Prostate gland (tissue), 2 donors: ENCODE measurements around the gene SIPA1L3. TPM values are rescaled to one million over a fixed set of nuclear protein-coding genes. Genes with fewer than 3 reads are reported as not detected.

Source experiments
- DNase-seq: peaks from one replicate; pipeline ENCODE4 v3.0.0-alpha.2; 2019; ENCODE audit warnings: low spot score
- H3K27ac ChIP-seq, 2 donors: fragments of 200-600 bp; sonication (generic); 2 replicates each; pipeline ENCODE4 v1.5.1; 2017 to 2019
- H3K27me3 ChIP-seq: fragments of 200-600 bp; sonication (generic); replicated peaks from 2 replicates; pipeline ENCODE4 v1.5.1; 2019; ENCODE audit not compliant: insufficient read depth
- H3K36me3 ChIP-seq, 2 donors: fragments of 200-600 bp; sonication (generic); 1 replicate in 1 of 2; 2 replicates in 1 of 2; pipeline versions ENCODE4 v1.5.1 to v1.8.1; 2017 to 2019
- H3K4me1 ChIP-seq: fragments of 200-600 bp; sonication (generic); replicated peaks from 2 replicates; pipeline ENCODE4 v1.5.1; 2019
- H3K4me3 ChIP-seq, 2 donors: fragments of 200-600 bp; sonication (generic); 2 replicates each; pipeline ENCODE4 v1.5.1; 2017 to 2019
- H3K9me3 ChIP-seq: fragments of 200-600 bp; sonication (generic); 2 replicates; pipeline ENCODE4 v1.5.1; 2017
- POLR2A ChIP-seq: fragments of 450-650 bp; IDR thresholded peaks from one replicate; pipeline ENCODE4 v1.6.1; 2016; ENCODE audit warnings: antibody characterized with exemption, mild to moderate bottlenecking
- POLR2AphosphoS5 ChIP-seq: sonication (generic); formaldehyde crosslinking; IDR thresholded peaks from one replicate; pipeline ENCODE4 v1.6.1; 2017; ENCODE audit warnings: antibody characterized with exemption
- WGBS: methylation state at CpG from one replicate; pipeline ENCODE4 v1.1.5; 2018; 5-methylcytosine and 5-hydroxymethylcytosine counted together
- intact Hi-C: fragments of 100-400 bp; cut with DNase I; formaldehyde crosslinking; loops from one replicate; pipeline ENCODE4 v1.14.2; 2022
- total RNA-seq, 2 donors: library from RNA; depleted of rRNA; stranded (reverse); fragments of >200 nt; gene quantifications; one replicate each; pipeline ENCODE4 v1.1.0, GENCODE V29; 2016
- TF ChIP-seq, protein P1 (sequence below), 4 experiments: fragments of 200-600 bp in 2 of 4; fragments of 450-650 bp in 2 of 4; sonication (generic) in 2 of 4; IDR thresholded peaks; 1 replicate in 3 of 4; 2 replicates in 1 of 4; pipeline ENCODE4 v1.5.1; 2016 to 2019; ENCODE audit warnings: antibody characterized with exemption in 4 of 4, mild to moderate bottlenecking in 2 of 4, moderate library complexity in 2 of 4

The SIPA1L3 gene
- total RNA-seq, 2 donors from 2014 or later: 48.8 to 63.5 TPM

GRCh38 chr19:37936166-37936565 lies 29.2 kb downstream of the SIPA1L3 start:
- peak; percentile 74 for DNase-seq
- Histone ChIP-seq H3K9me3 (no peaks in the 10 kb centered on the region), H3K27me3 (no peaks in the 10 kb centered on the region), H3K4me3 (no peak overlapping the region), H3K27ac (no peak overlapping the region), H3K36me3 (no peaks in the 10 kb centered on the region), H3K4me1 (peaks cover 7% of the 10 kb centered on the region)
- intact Hi-C loops: no loop called here
- 72% methylated on average over 2 of the region's 2 CpGs for WGBS
- peak; percentile 81 for TF ChIP-seq POLR2AphosphoS5
- TF ChIP-seq, protein P1, sequence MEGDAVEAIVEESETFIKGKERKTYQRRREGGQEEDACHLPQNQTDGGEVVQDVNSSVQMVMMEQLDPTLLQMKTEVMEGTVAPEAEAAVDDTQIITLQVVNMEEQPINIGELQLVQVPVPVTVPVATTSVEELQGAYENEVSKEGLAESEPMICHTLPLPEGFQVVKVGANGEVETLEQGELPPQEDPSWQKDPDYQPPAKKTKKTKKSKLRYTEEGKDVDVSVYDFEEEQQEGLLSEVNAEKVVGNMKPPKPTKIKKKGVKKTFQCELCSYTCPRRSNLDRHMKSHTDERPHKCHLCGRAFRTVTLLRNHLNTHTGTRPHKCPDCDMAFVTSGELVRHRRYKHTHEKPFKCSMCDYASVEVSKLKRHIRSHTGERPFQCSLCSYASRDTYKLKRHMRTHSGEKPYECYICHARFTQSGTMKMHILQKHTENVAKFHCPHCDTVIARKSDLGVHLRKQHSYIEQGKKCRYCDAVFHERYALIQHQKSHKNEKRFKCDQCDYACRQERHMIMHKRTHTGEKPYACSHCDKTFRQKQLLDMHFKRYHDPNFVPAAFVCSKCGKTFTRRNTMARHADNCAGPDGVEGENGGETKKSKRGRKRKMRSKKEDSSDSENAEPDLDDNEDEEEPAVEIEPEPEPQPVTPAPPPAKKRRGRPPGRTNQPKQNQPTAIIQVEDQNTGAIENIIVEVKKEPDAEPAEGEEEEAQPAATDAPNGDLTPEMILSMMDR (IDR thresholded peaks at IDR 0.05): no peak
- TF ChIP-seq POLR2A: no peak

DNA sequence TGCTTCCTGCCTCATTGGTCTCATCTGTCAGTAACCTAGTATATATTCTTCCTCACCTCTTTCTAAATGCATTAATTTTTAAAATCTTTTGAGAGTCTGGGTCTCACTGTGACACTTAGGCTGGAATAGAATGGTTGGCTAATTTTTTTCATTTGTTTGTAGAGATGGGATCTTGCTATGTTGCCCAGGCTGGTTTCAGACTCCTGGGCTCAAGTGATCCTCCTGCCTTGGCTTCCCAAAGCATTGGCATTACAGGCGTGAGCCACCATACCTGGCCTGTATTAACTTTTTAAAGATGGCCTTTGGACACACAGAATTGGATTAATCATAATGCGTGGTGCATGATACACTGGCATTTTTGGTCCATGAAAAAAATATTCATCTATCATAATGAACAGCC lies 29.9 kb downstream of the SIPA1L3 start:
- no peak for DNase-seq
- Histone ChIP-seq H3K9me3 (no peaks in the 10 kb centered on the region), H3K27me3 (no peaks in the 10 kb centered on the region), H3K27ac (no peak overlapping the region), H3K4me1 (peaks cover 3% of the 10 kb centered on the region), H3K4me3 (no peak overlapping the region), H3K36me3 (no peaks in the 10 kb centered on the region)
- TF ChIP-seq, protein P1 (IDR thresholded peaks at IDR 0.05): no peak
- TF ChIP-seq POLR2A (no peak), POLR2AphosphoS5 (no peak)
- 96% methylated on average over 2 of the region's 2 CpGs for WGBS
- intact Hi-C loops: no loop called here

GRCh38 chr19:37938353-37938752 lies 31.3 kb downstream of the SIPA1L3 start:
- WGBS: 100% methylated on average over 1 of the region's 1 CpG
- Histone ChIP-seq H3K36me3 (no peaks in the 10 kb centered on the region), H3K27me3 (no peaks in the 10 kb centered on the region), H3K4me1 (peaks cover 3% of the 10 kb centered on the region), H3K9me3 (no peaks in the 10 kb centered on the region), H3K4me3 (no peak overlapping the region), H3K27ac (no peak overlapping the region)
- no peak for DNase-seq
- no peak for TF ChIP-seq POLR2A
- TF ChIP-seq, protein P1 (IDR thresholded peaks at IDR 0.05): no peak
- intact Hi-C loops: no loop called here

DNA sequence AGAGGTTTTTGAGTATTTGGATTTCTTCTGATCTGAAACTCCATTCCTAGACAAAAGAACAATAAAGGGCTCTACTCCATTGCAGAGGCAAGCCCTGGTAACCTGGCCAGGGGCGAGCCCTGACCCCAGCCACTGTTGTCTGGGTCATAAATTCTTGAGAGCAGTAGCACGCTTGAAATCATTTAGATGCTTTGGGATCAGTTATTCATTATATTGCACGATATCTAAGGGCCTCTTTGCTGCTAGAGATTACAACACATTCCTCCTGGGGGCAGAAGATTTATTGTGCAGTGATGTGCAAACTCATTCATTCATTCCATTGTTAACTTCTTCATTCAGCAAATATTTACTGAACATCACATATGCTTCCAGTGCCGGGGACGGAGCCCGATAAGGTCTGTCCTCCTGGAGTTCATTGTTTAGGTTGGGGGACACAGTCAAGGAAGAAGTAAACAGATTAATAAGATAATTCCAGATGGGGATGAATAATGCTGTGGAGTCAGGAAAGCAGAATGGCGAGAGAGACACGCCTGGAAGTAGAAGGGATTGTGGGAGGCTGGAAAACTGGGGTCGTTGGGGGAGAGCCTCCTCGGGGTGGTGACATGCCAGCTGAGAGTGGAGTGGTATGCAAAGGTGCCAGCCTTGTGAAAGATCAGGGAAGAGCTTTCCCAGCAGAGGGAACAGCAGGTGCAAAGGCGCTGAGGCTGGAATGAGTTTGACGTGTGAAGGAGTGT lies 34.9 kb downstream of the SIPA1L3 start:
- H3K27me3 ChIP-seq: no peaks in the 10 kb centered on the region
- no peak overlapping the region for H3K27ac ChIP-seq
- no peaks in the 10 kb centered on the region for H3K36me3 ChIP-seq
- WGBS: 46% methylated on average over 12 of the region's 12 CpGs
- peaks cover 3% of the 10 kb centered on the region for H3K4me1 ChIP-seq
- DNase-seq: no peak
- no peak overlapping the region for H3K4me3 ChIP-seq
- intact Hi-C loops: no loop called here
- no peaks in the 10 kb centered on the region for H3K9me3 ChIP-seq
- peak; percentile 7 for TF ChIP-seq POLR2AphosphoS5
- TF ChIP-seq POLR2A: no peak

DNA sequence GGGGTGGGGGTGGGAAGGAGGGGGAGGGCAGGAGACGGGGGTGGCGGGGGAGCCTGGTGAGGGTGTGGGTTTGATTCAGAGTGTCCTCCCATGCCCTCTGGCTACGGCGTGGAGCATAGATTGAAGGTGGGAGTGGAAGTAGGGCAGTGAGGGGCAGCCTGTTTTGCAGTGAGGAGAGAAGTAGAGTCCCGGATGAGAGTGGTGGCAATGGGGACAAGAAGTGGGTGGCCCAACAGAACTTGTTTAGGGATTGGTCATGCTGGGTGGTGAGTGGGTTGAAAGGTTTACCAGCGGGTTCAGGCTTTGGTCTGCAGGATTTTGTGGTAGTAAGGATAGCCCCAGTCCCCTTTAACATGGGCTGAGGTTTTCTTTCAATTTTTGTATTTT lies 35.5 kb downstream of the SIPA1L3 start:
- no peak for TF ChIP-seq POLR2A
- TF ChIP-seq POLR2AphosphoS5: no peak
- TF ChIP-seq, protein P1 (IDR thresholded peaks at IDR 0.05): no peak
- H3K4me3 ChIP-seq: no peak overlapping the region
- H3K4me1 ChIP-seq: peaks cover 3% of the 10 kb centered on the region
- H3K27ac ChIP-seq: no peak overlapping the region
- H3K27me3 ChIP-seq: no peaks in the 10 kb centered on the region
- intact Hi-C loops: no loop called here
- no peaks in the 10 kb centered on the region for H3K9me3 ChIP-seq
- WGBS: 86% methylated on average over 6 of the region's 6 CpGs
- H3K36me3 ChIP-seq: no peaks in the 10 kb centered on the region
- no peak for DNase-seq
